LNCaP clone FGC (cell line): ENCODE data around the gene PIGW.

ENCODE experiments used
- DNase-seq: peaks from one replicate; pipeline ENCODE4 v3.0.0-alpha.2; 2011; ENCODE audit warnings: low read depth
- H3K4me3 ChIP-seq: 2 replicates; pipeline ENCODE4 v1.5.1; 2011; ENCODE audit warnings: mild to moderate bottlenecking, low read depth, low read length, control low read depth
- TF ChIP-seq, protein P1 (sequence below): IDR thresholded peaks from 2 replicates; pipeline ENCODE4 v1.5.1; 2012; ENCODE audit warnings: mild to moderate bottlenecking; ENCODE audit not compliant: control insufficient read depth, insufficient read depth; ENCODE audit errors: extremely low read depth

Gene PIGW

DNA sequence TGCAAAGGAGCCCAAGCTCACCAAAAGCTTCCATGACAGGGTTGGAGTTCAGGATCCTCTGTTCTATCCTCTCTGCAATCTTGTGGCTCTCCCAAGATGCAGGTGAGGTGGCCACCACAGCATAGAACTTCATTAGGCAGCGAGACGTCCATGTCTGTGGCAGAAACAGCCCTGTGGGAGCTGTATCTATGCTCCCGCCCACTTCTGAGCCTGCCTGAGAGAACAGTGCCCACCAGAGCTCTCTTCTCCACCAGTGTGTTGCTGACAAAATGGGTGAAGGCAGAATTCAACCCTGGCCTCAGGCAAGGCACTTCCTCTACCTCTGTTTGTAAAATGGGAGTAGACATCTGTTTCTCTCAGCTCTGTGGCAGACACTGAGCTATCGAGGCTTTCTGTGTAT, 18.9 kb upstream of the PIGW start:
- H3K4me3 ChIP-seq, result no peak overlapping the region
- no peak for DNase-seq
- TF ChIP-seq, protein P1, sequence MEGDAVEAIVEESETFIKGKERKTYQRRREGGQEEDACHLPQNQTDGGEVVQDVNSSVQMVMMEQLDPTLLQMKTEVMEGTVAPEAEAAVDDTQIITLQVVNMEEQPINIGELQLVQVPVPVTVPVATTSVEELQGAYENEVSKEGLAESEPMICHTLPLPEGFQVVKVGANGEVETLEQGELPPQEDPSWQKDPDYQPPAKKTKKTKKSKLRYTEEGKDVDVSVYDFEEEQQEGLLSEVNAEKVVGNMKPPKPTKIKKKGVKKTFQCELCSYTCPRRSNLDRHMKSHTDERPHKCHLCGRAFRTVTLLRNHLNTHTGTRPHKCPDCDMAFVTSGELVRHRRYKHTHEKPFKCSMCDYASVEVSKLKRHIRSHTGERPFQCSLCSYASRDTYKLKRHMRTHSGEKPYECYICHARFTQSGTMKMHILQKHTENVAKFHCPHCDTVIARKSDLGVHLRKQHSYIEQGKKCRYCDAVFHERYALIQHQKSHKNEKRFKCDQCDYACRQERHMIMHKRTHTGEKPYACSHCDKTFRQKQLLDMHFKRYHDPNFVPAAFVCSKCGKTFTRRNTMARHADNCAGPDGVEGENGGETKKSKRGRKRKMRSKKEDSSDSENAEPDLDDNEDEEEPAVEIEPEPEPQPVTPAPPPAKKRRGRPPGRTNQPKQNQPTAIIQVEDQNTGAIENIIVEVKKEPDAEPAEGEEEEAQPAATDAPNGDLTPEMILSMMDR, result no peak

DNA sequence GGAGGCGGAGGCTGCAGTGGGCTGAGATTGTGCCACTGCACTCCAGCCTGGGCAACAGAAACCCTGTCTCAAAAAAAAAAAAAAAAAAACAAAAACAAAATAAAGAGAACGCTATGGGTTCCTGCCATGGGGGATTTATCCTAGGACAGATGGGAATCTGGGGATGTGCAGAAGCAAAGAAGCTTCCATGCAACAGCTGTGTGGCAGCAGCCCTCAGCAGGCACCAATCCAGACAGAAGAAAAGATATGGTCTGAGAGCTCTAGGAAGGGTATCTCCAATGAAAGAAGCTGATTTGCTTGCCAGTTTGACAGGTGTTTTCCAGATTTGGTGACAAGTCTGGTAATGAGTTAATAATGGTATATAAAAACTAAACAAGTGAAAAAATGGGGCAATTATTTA, 11.7 kb upstream of the PIGW start:
- TF ChIP-seq, protein P1, result no peak
- H3K4me3 ChIP-seq, result no peak overlapping the region
- DNase-seq, result no peak

DNA sequence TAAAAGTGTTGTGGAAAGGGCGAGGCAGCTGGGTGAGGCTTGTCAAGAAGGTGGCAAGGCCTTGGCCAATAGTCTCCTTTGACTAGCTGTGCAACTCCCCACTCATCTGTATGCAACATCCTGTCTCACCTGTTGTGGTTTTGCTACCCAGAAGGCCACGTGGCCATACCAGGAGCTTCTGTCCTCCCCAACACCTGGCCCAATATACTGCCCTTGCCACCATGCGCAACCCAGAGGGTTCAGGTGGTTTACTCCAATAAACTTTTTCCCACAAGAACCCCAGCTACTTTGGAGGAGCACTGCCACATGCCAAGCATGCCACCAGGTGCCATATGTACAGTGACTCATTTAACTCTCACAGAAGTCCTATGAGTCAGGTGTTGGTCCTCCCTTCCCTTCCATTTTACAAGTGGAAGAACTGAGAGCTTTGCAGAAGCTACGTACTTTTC, 10.3 kb upstream of the PIGW start:
- TF ChIP-seq, protein P1, result no peak
- no peak for DNase-seq
- no peak overlapping the region for H3K4me3 ChIP-seq

DNA sequence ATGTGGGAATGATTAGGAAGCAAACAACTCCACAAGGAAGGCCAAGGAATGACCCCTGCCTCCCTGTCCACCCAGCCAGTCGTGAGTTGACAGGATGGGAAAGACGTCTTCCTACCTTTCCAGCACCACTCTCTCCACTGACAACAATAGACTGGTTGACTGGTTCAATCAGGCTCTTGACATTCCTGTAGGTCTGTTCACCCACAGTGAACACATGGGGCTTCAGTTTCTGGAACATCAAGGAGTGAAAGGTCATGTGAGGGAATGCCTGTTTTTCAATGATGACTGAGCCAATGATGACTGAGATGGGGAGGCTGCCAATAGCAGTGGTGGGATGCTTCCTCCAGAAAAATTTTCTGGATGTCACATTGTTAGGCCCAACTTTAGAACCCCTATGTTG, 9.7 kb upstream of the PIGW start:
- DNase-seq, result no peak
- TF ChIP-seq, protein P1, result no peak
- H3K4me3 ChIP-seq, result no peak overlapping the region

DNA sequence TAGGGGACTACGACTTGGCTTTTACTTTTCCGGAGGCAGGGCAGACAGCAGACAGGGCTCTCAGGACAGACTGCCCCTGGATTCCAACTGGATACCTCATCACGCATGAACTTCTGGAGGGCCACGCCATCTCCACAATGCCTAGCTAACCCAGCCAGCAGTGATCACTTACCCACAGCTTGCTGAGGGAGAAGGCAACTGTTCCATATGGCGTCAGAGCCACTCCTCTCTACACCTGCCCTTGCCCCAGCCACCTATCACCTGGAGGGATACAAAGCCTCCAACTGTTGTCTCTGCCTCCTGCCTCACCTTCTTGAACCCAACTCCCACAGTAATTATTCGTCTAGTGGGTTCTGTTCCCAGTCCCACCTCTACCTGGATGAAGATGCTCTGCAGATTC, 8.9 kb upstream of the PIGW start:
- TF ChIP-seq, protein P1, result no peak

DNA sequence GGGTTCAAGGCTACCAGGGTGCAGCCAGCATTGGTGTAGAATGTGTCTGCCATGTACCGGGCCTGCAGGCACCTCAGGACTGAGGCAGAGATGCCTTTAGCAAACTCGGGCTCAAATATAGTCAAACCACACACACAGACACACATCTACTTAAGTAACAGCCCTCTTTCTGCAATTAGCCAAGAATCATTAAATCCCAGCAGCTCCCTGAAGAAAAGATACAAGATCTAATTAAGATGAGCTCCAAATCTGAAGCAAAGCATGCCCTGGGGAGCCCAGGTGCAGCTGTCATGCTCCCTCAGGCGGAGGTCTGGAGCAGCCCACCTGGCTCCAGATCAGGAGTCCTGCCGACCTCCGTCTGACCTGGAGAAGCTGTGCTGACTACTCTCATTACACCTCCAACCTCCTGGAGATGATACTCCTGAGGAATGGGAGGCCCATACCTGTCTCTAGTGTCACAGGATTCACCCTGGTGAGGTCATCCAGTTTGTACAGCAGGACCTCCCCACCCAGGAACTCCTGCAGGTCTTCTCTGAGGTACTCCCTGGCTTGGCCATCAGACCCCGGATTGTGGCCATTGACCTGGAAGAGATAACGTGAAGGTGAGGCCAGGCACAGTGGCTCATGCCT, 7.1 kb upstream of the PIGW start:
- DNase-seq, result no peak
- TF ChIP-seq, protein P1, result no peak
- H3K4me3 ChIP-seq, result no peak overlapping the region

More for the DNA sequence above, 8.9 kb upstream of the PIGW start:
- DNase-seq, result no peak
- H3K4me3 ChIP-seq, result no peak overlapping the region

DNA sequence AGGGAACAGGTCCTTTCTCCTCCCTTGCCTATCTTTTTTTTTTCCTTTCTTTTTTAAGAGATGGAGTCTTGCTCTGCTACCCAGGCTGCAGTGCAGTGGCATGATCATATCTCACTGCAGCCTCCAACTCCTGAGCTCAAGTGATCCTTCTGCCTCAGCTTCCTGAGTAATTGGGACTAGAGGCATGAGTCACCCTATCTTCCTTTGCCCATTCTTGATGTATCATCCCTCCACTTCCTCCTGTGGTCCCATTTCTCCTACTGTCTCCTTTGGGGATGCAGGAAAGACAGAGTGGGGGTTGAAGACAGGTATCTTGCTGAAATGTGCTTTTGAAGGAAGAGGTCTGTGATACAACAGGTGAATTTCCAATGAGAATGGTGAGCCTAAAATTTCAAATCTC, 5.7 kb upstream of the PIGW start:
- H3K4me3 ChIP-seq, result no peak overlapping the region
- DNase-seq, result no peak
- TF ChIP-seq, protein P1, result no peak
